Measurements from ENCODE around the gene CDY1.
"Not testable (repeated sequence)": the region's sequence is repeated elsewhere in the genome, so short reads cannot be mapped to it uniquely, and the experiment has no call there.

GRCh38 chrY:25643024-25643915 lies 21.4 kb downstream of the CDY1 start:
- TF ChIP-seq ATF3 (CRISPR knock-in tag; conservative IDR thresholded peaks at IDR 0.05); CTCF (IDR thresholded peaks at IDR 0.05); HMGXB4 (CRISPR knock-in tag; IDR thresholded peaks at IDR 0.05); CREB1 (CRISPR knock-in tag; IDR thresholded peaks at IDR 0.05); MLX (CRISPR knock-in tag; IDR thresholded peaks at IDR 0.05); ZSCAN18 (CRISPR knock-in tag; IDR thresholded peaks at IDR 0.05); SP1 (CRISPR knock-in tag; conservative IDR thresholded peaks at IDR 0.05); NFYB (CRISPR knock-in tag; conservative IDR thresholded peaks at IDR 0.05; ENCODE audit: low read depth); PRDM15 (CRISPR knock-in tag; IDR thresholded peaks at IDR 0.05); JUN (CRISPR knock-in tag; IDR thresholded peaks at IDR 0.05); HMGA2 (CRISPR knock-in tag; IDR thresholded peaks at IDR 0.05): not testable (repeated sequence)
